Trophoblast cell (in vitro differentiated cells and primary cell): ENCODE data around the gene LRRC4B.

Source experiments
- DNase-seq, 2 donors: peaks; one replicate each; pipeline ENCODE4 v3.0.0-alpha.2; 2016
- H2AFZ ChIP-seq: 2 replicates; pipeline ENCODE4 v1.6.1; 2013; ENCODE audit warnings: low read length, moderate library complexity, mild to moderate bottlenecking; ENCODE audit not compliant: insufficient read depth, poor library complexity
- H2AK5ac ChIP-seq: 2 replicates; pipeline ENCODE4 v1.6.1; 2013; ENCODE audit warnings: mild to moderate bottlenecking, low read length
- H2BK120ac ChIP-seq: 2 replicates; pipeline ENCODE4 v1.6.1; 2013; ENCODE audit warnings: low read length, mild to moderate bottlenecking, moderate library complexity; ENCODE audit not compliant: insufficient read depth, poor library complexity
- H2BK12ac ChIP-seq: 2 replicates; pipeline ENCODE4 v1.6.1; 2013; ENCODE audit warnings: mild to moderate bottlenecking, low read length, moderate library complexity
- H2BK5ac ChIP-seq: 2 replicates; pipeline ENCODE4 v1.6.1; 2013; ENCODE audit warnings: low read length, low read depth, moderate library complexity, mild to moderate bottlenecking; ENCODE audit not compliant: poor library complexity
- H3K14ac ChIP-seq: 2 replicates; pipeline ENCODE4 v1.6.1; 2013; ENCODE audit warnings: mild to moderate bottlenecking, low read length
- H3K18ac ChIP-seq: 2 replicates; pipeline ENCODE4 v1.6.1; 2013; ENCODE audit warnings: mild to moderate bottlenecking, low read length
- H3K23ac ChIP-seq: 2 replicates; pipeline ENCODE4 v1.6.1; 2013; ENCODE audit warnings: low read length
- H3K27ac ChIP-seq: 2 replicates; pipeline ENCODE4 v1.5.1; 2013; ENCODE audit warnings: low read depth, mild to moderate bottlenecking, inconsistent platforms, low read length, moderate library complexity
- H3K27me3 ChIP-seq: 2 replicates; pipeline ENCODE4 v1.6.1; 2013; ENCODE audit warnings: inconsistent platforms, mild to moderate bottlenecking, low read length, moderate library complexity; ENCODE audit not compliant: insufficient read depth
- H3K36me3 ChIP-seq, 2 experiments: 1 replicate in 1 of 2; 2 replicates in 1 of 2; pipeline ENCODE4 v1.6.1; 2013; ENCODE audit warnings: low read length in 2 of 2, mild to moderate bottlenecking in 2 of 2, moderate library complexity in 1 of 2; ENCODE audit not compliant: insufficient read depth in 2 of 2, control insufficient read depth in 1 of 2
- H3K4ac ChIP-seq: 2 replicates; pipeline ENCODE4 v1.6.1; 2013; ENCODE audit warnings: low read depth, mild to moderate bottlenecking, low read length, moderate library complexity
- H3K4me1 ChIP-seq, 2 experiments: 1 replicate in 1 of 2; 2 replicates in 1 of 2; pipeline ENCODE4 v1.6.1; 2013; ENCODE audit warnings: low read length in 2 of 2, mild to moderate bottlenecking in 2 of 2, moderate library complexity in 1 of 2; ENCODE audit not compliant: insufficient read depth in 2 of 2, control insufficient read depth in 1 of 2
- H3K4me2 ChIP-seq: 2 replicates; pipeline ENCODE4 v1.6.1; 2013; ENCODE audit warnings: inconsistent platforms, mild to moderate bottlenecking, low read length, moderate library complexity
- H3K4me3 ChIP-seq: 2 replicates; pipeline ENCODE4 v1.5.1; 2013; ENCODE audit warnings: mild to moderate bottlenecking, low read depth, low read length, inconsistent platforms
- H3K79me1 ChIP-seq: one replicate; pipeline ENCODE4 v1.6.1; 2013; ENCODE audit warnings: low read length
- H3K79me2 ChIP-seq: 2 replicates; pipeline ENCODE4 v1.6.1; 2013; ENCODE audit warnings: low read length, mild to moderate bottlenecking; ENCODE audit not compliant: control insufficient read depth, insufficient read depth, poor library complexity
- H3K9ac ChIP-seq: 2 replicates; pipeline ENCODE4 v1.6.1; 2013; ENCODE audit warnings: mild to moderate bottlenecking, low read length
- H3K9me3 ChIP-seq: 2 replicates; pipeline ENCODE4 v1.6.1; 2013; ENCODE audit warnings: low read depth, mild to moderate bottlenecking, control low read depth, inconsistent platforms, low read length; ENCODE audit not compliant: insufficient read depth
- H4K12ac ChIP-seq: 2 replicates; pipeline ENCODE4 v1.6.1; 2013; ENCODE audit warnings: low read depth, mild to moderate bottlenecking, low read length, moderate library complexity
- H4K8ac ChIP-seq: 2 replicates; pipeline ENCODE4 v1.6.1; 2013; ENCODE audit warnings: low read depth, mild to moderate bottlenecking, low read length, moderate library complexity
- H4K91ac ChIP-seq: one replicate; pipeline ENCODE4 v1.6.1; 2013; ENCODE audit warnings: low read depth, mild to moderate bottlenecking, low read length, moderate library complexity
- whole genome bisulfite sequencing: extraction: QIAGEN DNeasy Blood & Tissue Kit; methylation state at CpG from one replicate; pipeline ENCODE4 v1.1.7; 2013; ENCODE audit warnings: missing lambda C conversion rate; ENCODE audit not compliant: insufficient read length, insufficient coverage; ENCODE audit errors: extremely low coverage; 5-methylcytosine and 5-hydroxymethylcytosine counted together

LRRC4B gene

GRCh38 chr19:50558039-50558438 is 10.2 kb downstream of the LRRC4B start:
- Histone ChIP-seq H2BK5ac (no peak overlapping the region), H3K4me2 (no peak overlapping the region), H2BK120ac (no peak overlapping the region), H3K23ac (no peak overlapping the region), H3K36me3 (no peaks in the 10 kb centered on the region), H2BK12ac (no peak overlapping the region), H3K9me3 (peaks cover 5% of the 10 kb centered on the region), H2AFZ (no peak overlapping the region), H3K4me3 (no peak overlapping the region), H3K4ac (no peak overlapping the region), H3K79me1 (no peaks in the 10 kb centered on the region), H4K12ac (no peak overlapping the region), H4K8ac (no peak overlapping the region), H3K18ac (no peak overlapping the region), H2AK5ac (no peak overlapping the region), H3K27ac (no peak overlapping the region), H4K91ac (no peak overlapping the region), H3K14ac (no peak overlapping the region), H3K27me3 (peaks cover 5% of the 10 kb centered on the region), H3K79me2 (no peaks in the 10 kb centered on the region), H3K9ac (no peak overlapping the region), H3K4me1 (no peaks in the 10 kb centered on the region)
- no CpG with 5 or more reads among the region's 4 CpGs for WGBS
- DNase-seq: no peak

- Histone ChIP-seq H3K9me3 (peaks cover 11% of the 10 kb centered on the region), H3K4ac (no peak overlapping the region), H3K4me3 (no peak overlapping the region), H2AK5ac (no peak overlapping the region), H2BK12ac (no peak overlapping the region), H3K79me1 (no peaks in the 10 kb centered on the region), H3K14ac (no peak overlapping the region), H3K27ac (no peak overlapping the region), H4K91ac (no peak overlapping the region), H4K8ac (no peak overlapping the region), H3K23ac (no peak overlapping the region), H3K18ac (no peak overlapping the region), H3K79me2 (no peaks in the 10 kb centered on the region), H2BK5ac (no peak overlapping the region), H4K12ac (no peak overlapping the region), H3K4me2 (peak overlapping the region; percentile 56), H3K9ac (no peak overlapping the region), H3K4me1 (no peaks in the 10 kb centered on the region), H3K36me3 (no peaks in the 10 kb centered on the region), H2AFZ (peak overlapping the region; percentile 9), H3K27me3 (peaks cover 13% of the 10 kb centered on the region), H2BK120ac (no peak overlapping the region)
- DNase-seq: no peak
- no CpG with 5 or more reads among the region's 20 CpGs for WGBS
Observed at GRCh38 chr19:50557009-50557613, 11.1 kb downstream of the LRRC4B start.

- Histone ChIP-seq H3K27ac (no peak overlapping the region), H4K12ac (no peak overlapping the region), H3K9me3 (peaks cover 11% of the 10 kb centered on the region), H2BK12ac (no peak overlapping the region), H2BK120ac (no peak overlapping the region), H4K8ac (peak overlapping the region; percentile 13), H2AK5ac (no peak overlapping the region), H3K4me3 (peak overlapping the region; percentile 18), H3K14ac (no peak overlapping the region), H3K4ac (no peak overlapping the region), H3K4me1 (no peaks in the 10 kb centered on the region), H3K27me3 (peaks cover 19% of the 10 kb centered on the region), H3K18ac (no peak overlapping the region), H3K36me3 (no peaks in the 10 kb centered on the region), H2AFZ (peak overlapping the region; percentile 9), H3K23ac (no peak overlapping the region), H3K79me2 (no peaks in the 10 kb centered on the region), H3K4me2 (peak overlapping the region; percentile 56), H3K79me1 (no peaks in the 10 kb centered on the region), H4K91ac (no peak overlapping the region), H3K9ac (no peak overlapping the region), H2BK5ac (no peak overlapping the region)
- peak; percentile 20 to 46 for DNase-seq
- no CpG with 5 or more reads among the region's 39 CpGs for WGBS
Observed at GRCh38 chr19:50556282-50557008, 11.8 kb downstream of the LRRC4B start.

- Histone ChIP-seq H3K4ac (no peak overlapping the region), H3K4me1 (no peaks in the 10 kb centered on the region), H2AFZ (no peak overlapping the region), H2BK5ac (no peak overlapping the region), H3K23ac (no peak overlapping the region), H3K9me3 (peaks cover 11% of the 10 kb centered on the region), H3K18ac (no peak overlapping the region), H2BK120ac (no peak overlapping the region), H3K27ac (no peak overlapping the region), H3K79me1 (no peaks in the 10 kb centered on the region), H2BK12ac (no peak overlapping the region), H3K36me3 (no peaks in the 10 kb centered on the region), H3K27me3 (peaks cover 26% of the 10 kb centered on the region), H3K4me3 (no peak overlapping the region), H4K91ac (no peak overlapping the region), H3K14ac (no peak overlapping the region), H2AK5ac (no peak overlapping the region), H4K12ac (no peak overlapping the region), H3K4me2 (peak overlapping the region; percentile 56), H3K79me2 (no peaks in the 10 kb centered on the region), H3K9ac (no peak overlapping the region), H4K8ac (no peak overlapping the region)
- DNase-seq: no peak
- WGBS: no CpG with 5 or more reads among the region's 28 CpGs
Observed at GRCh38 chr19:50555450-50556281, 12.6 kb downstream of the LRRC4B start.
